Measurements from ENCODE around the gene VAV2.

Gene VAV2

DNA sequence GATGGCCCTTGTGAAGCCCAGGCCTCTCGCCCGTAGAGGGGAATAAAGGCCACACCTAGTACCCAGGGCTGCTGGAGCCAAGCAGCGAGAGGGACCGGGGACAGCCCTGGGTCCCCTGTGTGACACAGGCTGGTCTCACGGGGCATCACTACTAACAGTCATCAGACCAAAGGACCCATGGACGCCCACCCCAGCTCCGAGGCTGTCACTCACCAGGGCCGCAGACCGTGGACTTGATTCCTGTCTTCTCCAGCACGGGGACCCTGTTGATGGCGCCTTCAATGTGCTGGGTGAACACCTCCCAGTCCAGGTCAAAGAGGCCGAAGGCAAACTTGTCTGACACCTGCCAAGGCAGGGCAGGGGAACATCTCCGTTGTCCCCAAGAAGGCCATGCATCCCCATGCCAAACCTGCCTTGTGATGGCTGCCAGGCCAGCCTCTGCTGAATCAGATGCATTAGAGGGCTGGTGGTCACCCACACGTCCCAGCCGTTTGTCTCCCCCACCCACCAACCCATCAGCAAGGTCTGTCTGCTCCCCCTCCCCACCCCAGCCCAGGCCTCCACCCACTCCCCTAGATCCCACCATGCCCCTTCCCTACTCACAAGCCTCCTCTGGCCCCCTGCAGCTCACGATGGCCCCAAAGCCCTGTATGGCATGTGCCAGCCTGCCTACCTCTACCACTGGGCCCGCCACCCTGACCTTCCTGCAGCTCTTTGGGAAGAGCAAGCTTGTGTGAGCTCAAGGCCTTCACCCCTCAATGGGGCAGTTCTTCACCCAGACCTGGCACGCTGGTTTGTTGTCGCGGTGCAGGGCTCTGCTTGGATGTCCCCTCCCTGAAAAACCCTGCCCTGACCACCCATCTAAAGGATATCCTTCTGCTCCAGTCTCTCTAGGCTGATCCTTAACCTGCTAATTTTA lies 274.8 kb downstream of the VAV2 start:
- no peak for DNase-seq

DNA sequence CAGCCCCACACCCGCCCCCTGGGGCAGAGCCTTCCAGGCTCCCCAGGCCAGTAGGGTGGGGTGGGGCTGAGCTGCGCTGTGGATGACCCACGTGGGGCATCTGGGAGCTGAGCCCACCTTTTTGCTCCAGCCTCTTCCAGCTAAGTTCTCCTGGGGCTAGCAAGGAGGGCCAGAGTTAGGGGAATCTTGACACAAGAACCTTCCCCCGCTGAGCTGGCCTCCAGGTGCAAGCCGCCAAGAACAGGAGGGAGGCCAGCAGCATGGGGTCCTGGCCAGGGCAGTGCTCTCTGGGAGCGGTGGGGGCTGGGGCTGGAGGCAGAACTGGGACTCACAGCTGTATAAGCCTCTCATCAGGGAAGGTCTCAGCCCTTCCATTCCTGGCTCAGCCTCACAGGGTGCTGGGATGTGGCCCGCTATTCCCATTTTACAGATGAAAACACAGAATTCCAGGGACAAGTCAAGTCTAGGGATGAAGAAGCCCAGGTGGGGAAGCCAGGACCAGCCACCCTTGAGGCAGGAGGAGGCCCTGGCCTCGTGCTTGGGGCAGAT lies 275.5 kb downstream of the VAV2 start:
- DNase-seq = no peak

DNA sequence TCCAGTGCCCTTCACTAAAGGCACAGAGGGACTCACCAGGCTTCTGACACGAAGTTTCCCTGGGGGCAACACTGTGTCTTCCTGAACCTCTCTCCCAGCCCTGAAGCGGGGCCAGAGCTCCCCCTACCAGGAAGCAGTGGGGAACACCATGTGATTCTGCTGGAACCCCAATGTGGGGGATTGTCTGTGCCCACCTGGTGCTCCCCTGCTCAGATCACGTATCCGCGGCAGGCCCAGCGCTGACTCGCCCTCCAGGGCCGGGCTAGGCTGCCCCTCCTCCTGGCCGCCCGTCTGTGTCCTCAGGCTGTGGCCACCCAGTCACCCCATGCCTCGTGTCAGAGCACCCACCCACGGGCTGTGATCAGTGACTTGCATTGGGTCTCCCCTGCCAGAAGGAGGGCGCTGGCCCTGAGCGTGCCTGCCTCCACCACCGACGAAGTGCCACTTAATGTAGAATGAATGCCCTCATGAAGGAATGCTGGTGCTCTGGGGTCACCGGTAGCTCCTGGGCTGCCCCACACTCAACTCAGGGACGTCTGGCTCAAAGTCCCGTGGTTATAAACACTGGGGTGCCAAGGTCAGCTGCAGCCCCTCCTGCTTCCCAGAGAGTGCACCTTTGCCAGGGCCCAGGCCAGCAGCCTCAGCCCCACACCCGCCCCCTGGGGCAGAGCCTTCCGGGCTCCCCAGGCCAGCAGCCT lies 276.1 kb downstream of the VAV2 start:
- DNase-seq = no peak

- DNase-seq = no peak
Measured at GRCh38 chr9:133715295-133715865, 276.7 kb downstream of the VAV2 start.

- DNase-seq = no peak
Measured at GRCh38 chr9:133714606-133715294, 277.4 kb downstream of the VAV2 start.

DNA sequence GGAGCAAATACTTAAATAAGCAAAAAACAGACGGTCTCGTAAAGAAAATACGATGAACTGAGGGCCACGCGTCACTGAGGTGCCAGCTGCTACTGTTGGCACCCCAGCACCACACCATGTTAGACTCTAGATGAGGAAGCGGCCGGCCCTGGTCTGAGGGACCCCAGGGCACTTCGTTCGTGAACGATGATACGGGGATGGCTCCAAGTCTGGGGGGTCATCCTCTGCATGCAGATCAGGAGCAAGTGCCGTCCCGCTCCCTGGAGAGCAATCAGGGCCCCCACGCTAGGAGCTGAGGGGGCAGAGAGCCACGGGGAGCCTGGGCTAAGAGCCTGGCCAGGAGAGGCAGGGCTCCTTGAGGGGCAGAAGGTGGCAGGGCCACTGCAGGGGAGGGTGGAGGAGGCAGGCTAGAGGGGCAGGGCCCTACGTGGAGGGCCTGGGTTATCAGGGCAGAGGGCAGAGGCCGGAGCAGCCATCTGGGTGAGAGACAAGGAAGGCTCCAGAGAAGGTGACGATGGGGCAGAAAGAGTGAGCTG lies 278.1 kb downstream of the VAV2 start:
- DNase-seq = no peak

DNA sequence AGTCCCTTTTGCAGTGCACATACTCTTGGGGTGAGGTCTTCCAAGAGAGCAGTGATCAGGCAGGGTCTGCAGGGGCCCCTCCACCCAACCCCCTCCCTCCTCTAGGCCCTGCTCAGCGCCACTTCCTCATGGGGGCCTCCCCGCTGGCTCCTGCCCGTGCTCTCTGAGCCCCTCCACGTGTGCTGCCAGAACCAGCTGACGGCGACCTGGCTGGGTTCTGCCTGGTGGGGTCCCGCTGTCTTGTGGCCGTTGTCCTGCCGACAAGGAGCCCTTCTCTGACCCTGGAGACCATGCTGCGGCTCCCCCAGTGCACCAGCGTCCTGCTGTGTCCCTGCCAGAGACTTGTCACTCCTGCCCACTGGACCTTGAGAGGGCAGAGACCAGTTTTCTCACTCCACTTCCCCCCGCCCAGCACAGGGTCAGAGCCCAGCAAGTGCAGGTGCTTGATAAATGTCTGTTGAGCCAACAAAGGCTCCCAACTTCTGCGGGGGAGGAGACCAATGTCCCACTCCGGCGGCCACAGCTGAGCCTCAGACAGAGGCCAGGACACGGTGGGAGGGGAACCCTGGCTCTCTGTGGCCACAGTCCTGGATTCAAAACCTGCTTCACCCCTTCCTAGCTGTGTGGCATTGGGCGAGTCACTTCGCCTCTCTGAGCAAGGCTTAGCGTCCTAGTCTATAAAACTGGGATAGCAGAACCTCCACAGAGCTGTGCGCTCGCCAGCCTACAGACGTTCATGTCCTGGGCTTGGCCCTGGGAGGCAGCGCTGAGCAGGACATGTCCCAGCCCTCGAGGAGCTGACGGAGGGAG lies 278.8 kb downstream of the VAV2 start:
- no peak for DNase-seq

DNA sequence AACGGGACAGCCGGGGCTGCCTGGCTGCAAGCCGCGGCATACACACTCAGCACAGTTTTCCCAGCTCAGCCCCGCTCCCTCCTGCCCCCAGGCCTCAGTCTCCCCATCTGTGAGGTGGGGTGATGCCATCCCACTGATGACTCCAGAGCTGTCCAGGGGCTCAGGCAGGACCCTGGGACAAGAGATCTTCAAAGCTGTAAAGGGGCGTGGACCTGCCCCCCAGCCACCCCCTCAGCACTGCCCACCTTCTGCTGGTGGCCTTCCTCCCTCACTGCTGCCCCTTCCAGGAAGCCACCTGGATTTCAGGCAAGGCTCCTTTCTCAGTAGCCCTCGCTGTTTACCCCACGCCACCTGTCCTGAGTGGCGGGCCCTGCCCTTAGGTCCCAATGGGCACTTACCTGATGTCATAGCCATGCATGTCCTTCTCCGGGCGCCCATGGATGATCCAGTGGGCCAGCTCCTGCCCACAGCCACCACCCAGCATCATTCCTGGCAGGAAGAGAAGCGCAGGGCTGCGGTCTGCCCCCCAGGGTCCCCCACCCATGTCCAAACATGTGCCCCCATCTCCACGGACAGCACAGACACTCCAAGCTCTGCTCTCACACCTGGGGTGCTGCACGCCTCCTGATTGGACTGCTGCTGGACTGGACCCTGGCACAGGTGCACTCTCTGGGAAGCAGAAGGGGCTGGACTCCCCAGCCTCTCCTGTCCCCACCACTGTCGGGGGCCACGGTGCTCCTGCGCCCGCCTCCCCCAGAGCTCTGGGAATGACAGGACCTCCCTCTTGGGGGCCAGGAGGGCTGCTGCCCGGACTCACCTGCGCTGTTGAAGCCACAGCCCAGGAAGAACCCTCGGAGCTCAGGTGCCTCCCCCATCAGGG lies 279.7 kb downstream of the VAV2 start:
- DNase-seq = no peak
